Measurements from ENCODE around the gene LRRTM4.

The LRRTM4 gene

DNA sequence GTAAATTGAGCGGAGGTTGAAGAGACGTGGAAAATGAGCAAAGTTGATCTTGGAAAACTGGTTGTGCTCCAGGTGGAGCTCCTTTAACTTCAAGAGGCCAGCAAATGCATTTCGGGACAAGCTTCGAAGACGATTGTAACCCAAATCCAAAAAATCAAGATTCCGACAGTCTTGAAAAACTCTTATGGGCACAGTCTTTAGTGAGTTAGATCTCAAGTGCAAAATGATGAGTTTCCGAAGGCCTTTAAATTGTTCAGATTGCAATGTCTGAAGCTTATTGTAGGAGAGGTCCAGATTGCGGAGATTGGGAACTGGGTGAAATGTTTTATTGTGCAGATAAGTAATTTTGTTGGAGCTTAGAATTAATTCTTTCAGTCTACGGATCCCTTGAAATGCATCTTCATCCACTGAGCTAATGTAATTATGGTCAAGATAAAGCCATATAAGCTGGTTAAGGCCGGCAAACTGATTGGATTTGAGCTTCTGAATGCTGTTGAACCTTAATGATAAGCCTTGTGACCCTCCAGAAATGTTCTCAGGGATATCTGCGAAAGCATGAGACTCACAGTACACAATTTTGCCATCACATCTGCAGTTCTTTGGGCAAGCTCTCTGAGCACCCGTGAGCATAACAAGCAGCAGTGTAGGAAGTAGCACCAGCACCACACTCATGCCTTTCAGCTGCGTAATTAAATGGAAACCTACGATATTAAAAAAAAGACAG lies 2.9 kb downstream of the LRRTM4 start:
- no peak overlapping the region for H3K9ac ChIP-seq (ENCODE audit: low read length)
- no peak overlapping the region for H3K27ac ChIP-seq (ENCODE audit: low read depth, low read length)
- no peak overlapping the region for H3K4me3 ChIP-seq (ENCODE audit: low read depth in 1 of 2, low read length in 2 of 2)

DNA sequence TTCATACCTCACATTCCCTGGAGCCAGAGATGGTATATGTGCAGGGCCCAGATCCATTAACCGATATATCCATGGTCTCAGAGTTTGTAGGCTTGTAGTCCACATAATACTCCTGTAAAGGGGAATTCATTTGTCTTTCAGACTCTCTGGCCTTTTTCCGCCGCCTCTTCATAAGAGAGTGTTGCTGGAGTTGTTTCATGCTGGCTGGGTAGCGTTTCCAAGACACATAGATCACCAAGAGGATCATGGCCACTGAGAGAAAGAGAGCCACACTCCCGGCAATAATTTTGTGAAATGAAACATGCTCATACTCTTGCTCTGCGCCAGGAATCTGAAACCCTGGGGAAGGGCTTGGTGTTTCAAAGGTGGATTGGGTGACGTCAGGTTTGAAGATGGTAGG lies 3.9 kb downstream of the LRRTM4 start:
- Histone ChIP-seq H3K4me3 (ENCODE audit: low read depth in 1 of 2, low read length in 2 of 2) (no peak overlapping the region), H3K36me3 (ENCODE audit: insufficient read depth, low read length) (no peaks in the 10 kb centered on the region), H3K27me3 (ENCODE audit: control insufficient read depth in 1 of 2, insufficient read depth in 2 of 2, low read length in 2 of 2) (no peaks in the 10 kb centered on the region), H3K4me1 (ENCODE audit: insufficient read depth, low read length) (no peaks in the 10 kb centered on the region), H3K27ac (ENCODE audit: low read depth, low read length) (no peak overlapping the region), H3K9me3 (ENCODE audit: low read length) (no peaks in the 10 kb centered on the region), H3K9ac (ENCODE audit: low read length) (no peak overlapping the region)

More for the DNA sequence above, 2.9 kb downstream of the LRRTM4 start:
- H3K4me1 ChIP-seq (ENCODE audit: insufficient read depth, low read length), result no peaks in the 10 kb centered on the region
- no peaks in the 10 kb centered on the region for H3K9me3 ChIP-seq (ENCODE audit: low read length)
- H3K27me3 ChIP-seq (ENCODE audit: control insufficient read depth in 1 of 2, insufficient read depth in 2 of 2, low read length in 2 of 2), result no peaks in the 10 kb centered on the region
- H3K36me3 ChIP-seq (ENCODE audit: insufficient read depth, low read length), result no peaks in the 10 kb centered on the region

DNA sequence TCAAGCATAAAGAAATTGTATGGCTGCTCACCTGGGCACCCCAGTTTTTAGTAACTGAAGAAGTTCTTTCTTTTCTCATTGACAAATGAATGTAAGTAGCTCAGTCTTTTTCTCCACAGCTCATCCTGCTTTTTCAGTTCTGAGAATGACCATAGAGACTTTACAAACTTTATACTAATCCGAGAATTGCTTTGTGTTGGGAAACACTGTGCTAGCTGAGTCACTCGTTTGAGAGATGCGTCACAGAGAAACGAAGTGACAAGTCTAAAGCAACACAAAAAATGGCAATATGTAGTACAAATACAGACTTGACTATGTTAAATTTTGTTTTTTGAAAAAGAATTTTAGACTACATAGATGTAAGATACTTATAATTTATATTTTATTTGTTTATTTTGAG lies 9.0 kb downstream of the LRRTM4 start:
- Histone ChIP-seq H3K27ac (ENCODE audit: low read depth, low read length) (no peak overlapping the region), H3K36me3 (ENCODE audit: insufficient read depth, low read length) (no peaks in the 10 kb centered on the region), H3K4me3 (ENCODE audit: low read depth in 1 of 2, low read length in 2 of 2) (no peak overlapping the region), H3K9ac (ENCODE audit: low read length) (no peak overlapping the region), H3K27me3 (ENCODE audit: control insufficient read depth in 1 of 2, insufficient read depth in 2 of 2, low read length in 2 of 2) (no peaks in the 10 kb centered on the region), H3K9me3 (ENCODE audit: low read length) (no peaks in the 10 kb centered on the region), H3K4me1 (ENCODE audit: insufficient read depth, low read length) (no peaks in the 10 kb centered on the region)

DNA sequence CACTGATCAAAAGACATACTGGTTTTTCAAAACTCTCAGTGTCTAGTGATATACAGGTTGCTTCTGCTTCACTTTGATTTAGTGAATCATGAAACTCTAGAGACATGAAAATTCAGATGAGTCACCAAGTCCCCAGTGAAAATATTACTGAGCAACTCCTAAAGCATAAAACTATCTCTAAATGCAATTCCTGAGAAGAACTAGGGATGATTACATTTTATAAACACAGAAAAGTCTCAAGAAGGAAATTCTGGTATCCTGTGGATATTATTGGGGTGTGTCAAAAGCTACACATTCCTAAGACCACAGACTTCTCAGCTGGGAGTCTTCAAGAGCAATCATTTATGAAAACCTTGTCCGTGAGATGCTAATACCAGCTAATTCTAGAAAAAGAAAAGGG lies 9.7 kb downstream of the LRRTM4 start:
- Histone ChIP-seq H3K9me3 (ENCODE audit: low read length) (no peaks in the 10 kb centered on the region), H3K27ac (ENCODE audit: low read depth, low read length) (no peak overlapping the region), H3K4me1 (ENCODE audit: insufficient read depth, low read length) (no peaks in the 10 kb centered on the region), H3K4me3 (ENCODE audit: low read depth in 1 of 2, low read length in 2 of 2) (no peak overlapping the region), H3K36me3 (ENCODE audit: insufficient read depth, low read length) (no peaks in the 10 kb centered on the region), H3K27me3 (ENCODE audit: control insufficient read depth in 1 of 2, insufficient read depth in 2 of 2, low read length in 2 of 2) (no peaks in the 10 kb centered on the region), H3K9ac (ENCODE audit: low read length) (no peak overlapping the region)

GRCh38 chr2:77508511-77508910 lies 13.7 kb downstream of the LRRTM4 start:
- H3K36me3 ChIP-seq (ENCODE audit: insufficient read depth, low read length), result no peaks in the 10 kb centered on the region

GRCh38 chr2:77507657-77508056 lies 14.5 kb downstream of the LRRTM4 start:
- no peaks in the 10 kb centered on the region for H3K36me3 ChIP-seq (ENCODE audit: insufficient read depth, low read length)
- no peaks in the 10 kb centered on the region for H3K9me3 ChIP-seq (ENCODE audit: low read length)
- no peak overlapping the region for H3K27ac ChIP-seq (ENCODE audit: low read depth, low read length)

More at GRCh38 chr2:77508511-77508910, 13.7 kb downstream of the LRRTM4 start:
- no peaks in the 10 kb centered on the region for H3K27me3 ChIP-seq (ENCODE audit: control insufficient read depth in 1 of 2, insufficient read depth in 2 of 2, low read length in 2 of 2)
- no peak overlapping the region for H3K27ac ChIP-seq (ENCODE audit: low read depth, low read length)
- no peaks in the 10 kb centered on the region for H3K9me3 ChIP-seq (ENCODE audit: low read length)
- H3K4me3 ChIP-seq (ENCODE audit: low read depth in 1 of 2, low read length in 2 of 2), result no peak overlapping the region
- no peaks in the 10 kb centered on the region for H3K4me1 ChIP-seq (ENCODE audit: insufficient read depth, low read length)
- no peak overlapping the region for H3K9ac ChIP-seq (ENCODE audit: low read length)

GRCh38 chr2:77488141-77488540 lies 34.0 kb downstream of the LRRTM4 start:
- Histone ChIP-seq H3K36me3 (ENCODE audit: insufficient read depth, low read length) (no peaks in the 10 kb centered on the region), H3K4me3 (ENCODE audit: low read depth in 1 of 2, low read length in 2 of 2) (no peak overlapping the region), H3K27ac (ENCODE audit: low read depth, low read length) (no peak overlapping the region), H3K9me3 (ENCODE audit: low read length) (no peaks in the 10 kb centered on the region), H3K9ac (ENCODE audit: low read length) (no peak overlapping the region), H3K4me1 (ENCODE audit: insufficient read depth, low read length) (no peaks in the 10 kb centered on the region), H3K27me3 (ENCODE audit: control insufficient read depth in 1 of 2, insufficient read depth in 2 of 2, low read length in 2 of 2) (no peaks in the 10 kb centered on the region)

More at GRCh38 chr2:77507657-77508056, 14.5 kb downstream of the LRRTM4 start:
- Histone ChIP-seq H3K9ac (ENCODE audit: low read length) (no peak overlapping the region), H3K27me3 (ENCODE audit: control insufficient read depth in 1 of 2, insufficient read depth in 2 of 2, low read length in 2 of 2) (no peaks in the 10 kb centered on the region), H3K4me3 (ENCODE audit: low read depth in 1 of 2, low read length in 2 of 2) (no peak overlapping the region), H3K4me1 (ENCODE audit: insufficient read depth, low read length) (no peaks in the 10 kb centered on the region)

DNA sequence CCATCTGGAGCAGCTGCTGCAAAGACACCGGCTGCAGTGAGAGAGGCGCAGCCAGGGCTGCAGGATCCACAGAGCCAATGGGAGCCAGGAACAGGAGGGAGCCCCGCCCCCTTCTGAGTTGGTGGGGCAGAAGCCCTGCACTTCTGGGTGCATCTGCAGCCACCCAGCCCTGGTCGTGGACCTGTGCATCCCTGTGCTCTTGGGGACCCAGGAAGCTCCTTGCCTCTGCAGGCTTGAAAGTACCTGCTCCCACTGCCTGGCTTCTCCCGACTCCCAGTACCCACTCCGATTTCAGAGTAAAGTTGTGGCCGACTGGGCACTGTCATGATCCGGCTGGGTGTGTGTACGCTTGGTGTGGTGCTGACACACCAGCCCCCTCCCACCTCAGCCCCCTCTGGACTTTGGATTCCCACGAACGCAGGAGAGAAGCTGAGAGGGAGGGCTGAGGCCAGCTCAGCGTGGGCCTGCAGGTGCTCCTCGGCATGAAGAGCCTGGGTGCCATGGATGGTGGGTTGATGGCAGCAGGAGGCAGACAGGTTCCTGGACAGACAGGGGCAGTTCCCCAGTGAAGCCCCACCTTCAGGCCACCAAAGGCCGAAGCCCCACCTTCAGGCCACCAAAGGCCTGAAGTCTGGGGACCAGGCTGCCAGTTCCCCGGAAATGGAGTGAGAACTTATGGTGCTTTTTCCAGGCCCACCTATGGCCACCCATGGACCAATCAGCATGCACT lies 34.9 kb downstream of the LRRTM4 start:
- H3K4me3 ChIP-seq (ENCODE audit: low read depth in 1 of 2, low read length in 2 of 2), result no peak overlapping the region
- H3K9ac ChIP-seq (ENCODE audit: low read length), result no peak overlapping the region
- H3K27me3 ChIP-seq (ENCODE audit: control insufficient read depth in 1 of 2, insufficient read depth in 2 of 2, low read length in 2 of 2), result no peaks in the 10 kb centered on the region
- H3K36me3 ChIP-seq (ENCODE audit: insufficient read depth, low read length), result no peaks in the 10 kb centered on the region
- H3K9me3 ChIP-seq (ENCODE audit: low read length), result no peaks in the 10 kb centered on the region
- H3K27ac ChIP-seq (ENCODE audit: low read depth, low read length), result no peak overlapping the region
- H3K4me1 ChIP-seq (ENCODE audit: insufficient read depth, low read length), result no peaks in the 10 kb centered on the region

DNA sequence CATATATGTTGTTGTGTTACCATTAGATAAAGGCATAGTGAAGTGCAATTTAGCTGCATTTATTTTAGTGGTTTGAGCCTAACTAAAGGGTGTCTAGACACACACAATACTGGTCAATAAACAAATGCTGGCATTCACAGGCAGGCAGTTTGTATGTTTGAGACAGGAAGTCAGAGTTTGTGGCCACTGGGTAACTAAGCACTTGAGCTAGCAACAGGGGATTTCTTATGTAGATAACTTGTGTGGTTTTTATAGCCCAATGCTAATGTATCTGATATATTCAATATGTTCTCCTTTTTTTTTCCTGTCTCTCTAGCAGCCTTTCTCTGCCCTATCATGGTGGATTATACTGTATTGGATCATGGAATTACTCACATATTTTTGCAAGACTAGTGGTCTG lies 38.1 kb downstream of the LRRTM4 start:
- Histone ChIP-seq H3K36me3 (ENCODE audit: insufficient read depth, low read length) (no peaks in the 10 kb centered on the region), H3K4me1 (ENCODE audit: insufficient read depth, low read length) (no peaks in the 10 kb centered on the region), H3K27me3 (ENCODE audit: control insufficient read depth in 1 of 2, insufficient read depth in 2 of 2, low read length in 2 of 2) (no peaks in the 10 kb centered on the region), H3K9me3 (ENCODE audit: low read length) (no peaks in the 10 kb centered on the region), H3K27ac (ENCODE audit: low read depth, low read length) (no peak overlapping the region), H3K4me3 (ENCODE audit: low read depth in 1 of 2, low read length in 2 of 2) (no peak overlapping the region), H3K9ac (ENCODE audit: low read length) (no peak overlapping the region)

GRCh38 chr2:77479895-77480294 lies 42.3 kb downstream of the LRRTM4 start:
- Histone ChIP-seq H3K4me3 (ENCODE audit: low read depth in 1 of 2, low read length in 2 of 2) (no peak overlapping the region), H3K36me3 (ENCODE audit: insufficient read depth, low read length) (no peaks in the 10 kb centered on the region), H3K9ac (ENCODE audit: low read length) (no peak overlapping the region), H3K4me1 (ENCODE audit: insufficient read depth, low read length) (no peaks in the 10 kb centered on the region), H3K27me3 (ENCODE audit: control insufficient read depth in 1 of 2, insufficient read depth in 2 of 2, low read length in 2 of 2) (no peaks in the 10 kb centered on the region), H3K9me3 (ENCODE audit: low read length) (no peaks in the 10 kb centered on the region), H3K27ac (ENCODE audit: low read depth, low read length) (no peak overlapping the region)

DNA sequence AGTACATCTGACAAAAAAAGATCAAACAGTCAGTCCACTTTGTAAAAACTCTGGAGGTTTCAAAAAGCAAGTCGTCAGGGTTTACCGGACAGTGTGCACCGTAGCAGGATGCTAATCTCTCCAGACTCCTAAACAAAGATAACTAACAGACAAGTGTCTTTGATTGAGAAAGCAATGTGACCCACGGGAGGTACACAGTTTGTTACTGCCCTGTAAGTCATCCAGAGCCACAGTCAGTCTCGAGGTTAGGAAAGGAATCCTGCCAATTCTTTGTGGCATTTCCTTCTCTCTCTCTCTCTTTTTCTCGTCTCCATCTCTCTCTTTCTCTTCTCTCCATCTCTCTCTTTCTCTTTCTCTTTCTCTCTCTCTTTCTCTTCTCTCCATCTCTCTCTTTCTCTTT lies 42.8 kb downstream of the LRRTM4 start:
- no peaks in the 10 kb centered on the region for H3K4me1 ChIP-seq (ENCODE audit: insufficient read depth, low read length)
- H3K27ac ChIP-seq (ENCODE audit: low read depth, low read length), result no peak overlapping the region
- H3K9me3 ChIP-seq (ENCODE audit: low read length), result no peaks in the 10 kb centered on the region
- no peaks in the 10 kb centered on the region for H3K27me3 ChIP-seq (ENCODE audit: control insufficient read depth in 1 of 2, insufficient read depth in 2 of 2, low read length in 2 of 2)
- no peak overlapping the region for H3K9ac ChIP-seq (ENCODE audit: low read length)
- H3K4me3 ChIP-seq (ENCODE audit: low read depth in 1 of 2, low read length in 2 of 2), result no peak overlapping the region
- H3K36me3 ChIP-seq (ENCODE audit: insufficient read depth, low read length), result no peaks in the 10 kb centered on the region

GRCh38 chr2:77470096-77470495 lies 52.1 kb downstream of the LRRTM4 start:
- Histone ChIP-seq H3K27ac (ENCODE audit: low read depth, low read length) (no peak overlapping the region), H3K4me3 (ENCODE audit: low read depth in 1 of 2, low read length in 2 of 2) (no peak overlapping the region), H3K9ac (ENCODE audit: low read length) (no peak overlapping the region), H3K27me3 (ENCODE audit: control insufficient read depth in 1 of 2, insufficient read depth in 2 of 2, low read length in 2 of 2) (no peaks in the 10 kb centered on the region), H3K4me1 (ENCODE audit: insufficient read depth, low read length) (no peaks in the 10 kb centered on the region), H3K36me3 (ENCODE audit: insufficient read depth, low read length) (no peaks in the 10 kb centered on the region), H3K9me3 (ENCODE audit: low read length) (no peaks in the 10 kb centered on the region)
